GM12878 (cell line): ENCODE data around the gene PTPRD. TPM values are rescaled to one million over a fixed set of nuclear protein-coding genes. Genes with fewer than 3 reads are reported as not detected.

Source experiments
- ATAC-seq: fragments of 200-7000 bp; cut with Tn5 transposase; 3 replicates; pipeline ENCODE4 v1.9.1; 2020; ENCODE audit warnings: mild to moderate bottlenecking, moderate library complexity
- BruUV-seq: library from RNA; stranded (reverse); fragments of 400-500 nt; replicated peaks from 2 replicates; lab custom pipeline; 2021; lab: Mats Ljungman, UMichigan
- CTCF ChIA-PET: fragments of 300-600 bp; sonication (Branson Sonifier 250); formaldehyde crosslinking; extraction: SDS; loops from one replicate; lab custom pipeline; 2021; ENCODE audit warnings: inconsistent platforms; lab: Yijun Ruan, JAX
- POLR2A ChIA-PET: fragments of 350-600 bp; formaldehyde crosslinking; extraction: SDS; loops from one replicate; lab custom pipeline; 2021; ENCODE audit warnings: inconsistent platforms; lab: Charles Lee
- RAD21 ChIA-PET: fragments of 300-600 bp; sonication (Branson Sonifier 250); formaldehyde crosslinking; loops from one replicate; lab custom pipeline; 2023; ENCODE audit warnings: antibody characterized with exemption; ENCODE audit not compliant: unreplicated experiment; lab: Charles Lee
- SMC1A ChIA-PET: fragments of 300-600 bp; sonication (Branson Sonifier 250); formaldehyde crosslinking; loops from one replicate; lab custom pipeline; 2023; ENCODE audit not compliant: unreplicated experiment, uncharacterized antibody; lab: Charles Lee
- DNase-seq: peaks from one replicate; pipeline ENCODE4 v3.0.0-alpha.2; 2011; ENCODE audit warnings: low read depth, low spot score
- FAIRE-seq: peaks from 3 replicates; lab custom pipeline; 2011; peaks lifted over from hg19 to GRCh38; lab: Jason Lieb, UNC
- H2AFZ ChIP-seq: 2 replicates; pipeline ENCODE4 v1.6.0; 2011; ENCODE audit warnings: low read depth, low read length, control low read depth; ENCODE audit not compliant: control insufficient read depth
- H3K27ac ChIP-seq: 2 replicates; pipeline ENCODE4 v1.5.1; 2011; ENCODE audit warnings: control low read depth; ENCODE audit not compliant: control insufficient read depth, insufficient read depth
- H3K27me3 ChIP-seq, 2 experiments: replicated peaks in 1 of 2; 2 replicates each; pipeline versions ENCODE4 v1.6.0 to v1.6.1; 2011; ENCODE audit warnings: low read length in 1 of 2; ENCODE audit not compliant: control insufficient read depth in 2 of 2, insufficient read depth in 2 of 2
- H3K36me3 ChIP-seq, 2 experiments: 2 replicates each; pipeline ENCODE4 v1.5.1; 2011; ENCODE audit warnings: low read length in 1 of 2; ENCODE audit not compliant: control insufficient read depth in 2 of 2, insufficient read depth in 2 of 2
- H3K4me1 ChIP-seq: 2 replicates; pipeline ENCODE4 v1.6.1; 2011; ENCODE audit warnings: mild to moderate bottlenecking, low read length, moderate library complexity, mixed read lengths; ENCODE audit not compliant: control insufficient read depth, insufficient read depth
- H3K4me2 ChIP-seq: 2 replicates; pipeline ENCODE4 v1.6.0; 2011; ENCODE audit warnings: control low read depth; ENCODE audit not compliant: control insufficient read depth, insufficient read depth
- H3K4me3 ChIP-seq: fragments of 200-600 bp; sonication (generic); 2 replicates; pipeline ENCODE4 v1.5.1; 2016
- H3K79me2 ChIP-seq: 2 replicates; pipeline ENCODE4 v1.6.0; 2011; ENCODE audit warnings: low read length; ENCODE audit not compliant: control insufficient read depth, insufficient read depth
- H3K9ac ChIP-seq: 2 replicates; pipeline ENCODE4 v1.8.0; 2011; ENCODE audit warnings: low read length, control low read depth, mixed read lengths; ENCODE audit not compliant: control insufficient read depth, insufficient read depth
- H3K9me3 ChIP-seq: replicated peaks from 3 replicates; pipeline ENCODE4 v1.5.1; 2011; ENCODE audit warnings: mild to moderate bottlenecking, low read length; ENCODE audit not compliant: control insufficient read depth, insufficient read depth
- H4K20me1 ChIP-seq: 2 replicates; pipeline ENCODE4 v1.6.0; 2011; ENCODE audit not compliant: control insufficient read depth, insufficient read depth
- EP300 ChIP-seq, 2 experiments: fragments of 150-350 bp in 1 of 2; IDR thresholded peaks; 2 replicates each; pipeline ENCODE4 v1.6.1; 2011 to 2012; ENCODE audit warnings: low read depth in 2 of 2, low read length in 2 of 2, borderline replicate concordance in 1 of 2, improper control_type of control experiment in 1 of 2, inconsistent platforms in 1 of 2; ENCODE audit not compliant: control insufficient read depth in 1 of 2
- IRF4 ChIP-seq: IDR thresholded peaks from 2 replicates; pipeline ENCODE4 v1.6.1; 2011; ENCODE audit warnings: low read depth, low read length
- MAX ChIP-seq: IDR thresholded peaks from 2 replicates; pipeline ENCODE4 v1.6.1; 2012; ENCODE audit warnings: low read depth, low read length, improper control_type of control experiment
- MTA2 ChIP-seq: fragments of 450-650 bp; IDR thresholded peaks from 2 replicates; pipeline ENCODE4 v1.6.1; 2016; ENCODE audit warnings: low read depth, mild to moderate bottlenecking, moderate library complexity
- POLR2A ChIP-seq: IDR thresholded peaks from 2 replicates; pipeline ENCODE4 v1.6.1; 2011; ENCODE audit warnings: low read depth, mild to moderate bottlenecking, low read length
- POLR2AphosphoS2 ChIP-seq: IDR thresholded peaks from 2 replicates; pipeline ENCODE4 v1.6.1; 2011; ENCODE audit warnings: low read depth, mild to moderate bottlenecking, low read length, improper control_type of control experiment, moderate library complexity
- PRDM15 ChIP-seq: fragments of 450-650 bp; formaldehyde crosslinking; IDR thresholded peaks from 2 replicates; pipeline ENCODE4 v1.4.0; 2020; ENCODE audit warnings: mild to moderate bottlenecking, moderate library complexity
- RAD51 ChIP-seq: fragments of 450-650 bp; IDR thresholded peaks from 2 replicates; pipeline ENCODE4 v1.6.1; 2016; ENCODE audit warnings: moderate library complexity, mild to moderate bottlenecking, inconsistent platforms
- RUNX3 ChIP-seq: IDR thresholded peaks from 2 replicates; pipeline ENCODE4 v1.6.1; 2012; ENCODE audit warnings: low read length, inconsistent platforms
- SUZ12 ChIP-seq: fragments of 200-600 bp; sonication (generic); IDR thresholded peaks from one replicate; pipeline ENCODE4 v1.6.1; 2018; ENCODE audit warnings: antibody characterized with exemption, mild to moderate bottlenecking; ENCODE audit not compliant: unreplicated experiment
- TBL1XR1 ChIP-seq: IDR thresholded peaks from 2 replicates; pipeline ENCODE4 v1.6.1; 2012; ENCODE audit warnings: low read depth, low read length, improper control_type of control experiment
- ZSCAN29 ChIP-seq: fragments of 450-650 bp; IDR thresholded peaks from 2 replicates; pipeline ENCODE4 v1.6.1; 2017; ENCODE audit warnings: mild to moderate bottlenecking, moderate library complexity
- WGBS: methylation state at CpG from one replicate; pipeline ENCODE4 v1.1.6; 2016; ENCODE audit warnings: low lambda C conversion rate; ENCODE audit not compliant: insufficient replicate concordance, insufficient coverage; ENCODE audit errors: missing lambda C conversion rate; 5-methylcytosine and 5-hydroxymethylcytosine counted together
- in situ Hi-C: fragments of 300-500 bp; cut with MboI; formaldehyde crosslinking; loops from 9 replicates; pipeline ENCODE4 v1.14.3; 2018; ENCODE audit warnings: mixed read lengths
- intact Hi-C: fragments of 100-400 bp; cut with micrococcal nuclease; formaldehyde crosslinking; loops from one replicate; pipeline ENCODE4 v1.14.2; 2022; ENCODE audit not compliant: unreplicated experiment
- polyA plus RNA-seq, 11 experiments: library from polyadenylated mRNA; depleted of rRNA in 4 of 11; unstranded in 6 of 11; stranded (reverse) in 5 of 11; fragments of >200 nt; fragmentation: Nextera tagmentation in 4 of 11; fragmentation: Illumina TruSeq in 1 of 11; extraction: Ambion mirVana in 4 of 11; extraction: Trizol in 1 of 11; gene quantifications; 1 replicate in 1 of 11; 2 replicates in 10 of 11; pipeline versions ENCODE4 v1.2.1 to v1.2.3, GENCODE V29; 2011 to 2016; ENCODE audit warnings: inconsistent platforms in 2 of 11, missing spikeins in 2 of 11, low read depth in 1 of 11
- total RNA-seq, 4 experiments: library from RNA; depleted of rRNA in 3 of 4; stranded (reverse); fragments of >200 nt in 3 of 4; fragmentation: Illumina TruSeq in 1 of 4; extraction: Trizol in 1 of 4; gene quantifications; 2 replicates each; pipeline versions ENCODE4 v1.2.1 to v1.2.3, GENCODE V29; 2013 to 2021
- TF ChIP-seq, protein P1 (sequence below): fragments of 450-650 bp; IDR thresholded peaks from 2 replicates; pipeline ENCODE4 v1.6.1; 2018; ENCODE audit warnings: borderline replicate concordance, mild to moderate bottlenecking; ENCODE audit not compliant: partially characterized antibody

The PTPRD gene
- total and polyA plus RNA-seq, 10 of the 15 experiments (the other 5 are each of a cell fraction or from before 2014, with no cell fraction given) = under 0.01 to 0.05 (median 0.01) TPM; not detected in 7

DNA sequence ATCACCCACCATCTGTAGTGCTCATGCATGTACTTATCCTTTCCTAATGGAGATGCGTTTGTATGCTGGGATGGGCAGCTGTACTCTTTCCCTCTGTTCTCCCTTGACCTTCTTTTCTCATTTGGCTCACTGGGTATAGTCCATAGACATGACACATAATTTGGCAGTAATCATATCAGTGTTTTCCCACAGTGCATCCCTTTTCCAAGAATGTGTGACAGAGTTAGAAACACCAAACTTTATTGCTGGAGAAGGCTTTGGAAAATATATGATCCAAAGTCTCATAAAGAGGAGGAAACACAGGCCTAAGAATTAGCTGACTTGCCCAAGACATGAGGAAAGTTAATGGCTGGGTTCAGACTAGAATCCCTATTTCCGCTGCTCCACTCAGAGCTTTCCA, 1579.8 kb downstream of the PTPRD start:
- SMC1A ChIA-PET = no interaction called here
- RAD21 ChIA-PET = no interaction called here
- Histone ChIP-seq H3K9me3 (no peaks in the 10 kb centered on the region), H2AFZ (no peak overlapping the region), H3K27me3 (no peaks in the 10 kb centered on the region), H3K79me2 (no peaks in the 10 kb centered on the region), H3K4me1 (no peaks in the 10 kb centered on the region), H3K4me3 (no peak overlapping the region), H4K20me1 (no peaks in the 10 kb centered on the region), H3K36me3 (no peaks in the 10 kb centered on the region), H3K27ac (no peak overlapping the region), H3K4me2 (no peak overlapping the region), H3K9ac (no peak overlapping the region)
- POLR2A ChIA-PET = no interaction called here
- intact Hi-C loops (no loop called here), in situ Hi-C loops (no loop called here)
- 24% methylated on average over 2 of the region's 2 CpGs for WGBS
- BruUV-seq = no TSS peak
- CTCF ChIA-PET = no interaction called here
- TF ChIP-seq, protein P1, sequence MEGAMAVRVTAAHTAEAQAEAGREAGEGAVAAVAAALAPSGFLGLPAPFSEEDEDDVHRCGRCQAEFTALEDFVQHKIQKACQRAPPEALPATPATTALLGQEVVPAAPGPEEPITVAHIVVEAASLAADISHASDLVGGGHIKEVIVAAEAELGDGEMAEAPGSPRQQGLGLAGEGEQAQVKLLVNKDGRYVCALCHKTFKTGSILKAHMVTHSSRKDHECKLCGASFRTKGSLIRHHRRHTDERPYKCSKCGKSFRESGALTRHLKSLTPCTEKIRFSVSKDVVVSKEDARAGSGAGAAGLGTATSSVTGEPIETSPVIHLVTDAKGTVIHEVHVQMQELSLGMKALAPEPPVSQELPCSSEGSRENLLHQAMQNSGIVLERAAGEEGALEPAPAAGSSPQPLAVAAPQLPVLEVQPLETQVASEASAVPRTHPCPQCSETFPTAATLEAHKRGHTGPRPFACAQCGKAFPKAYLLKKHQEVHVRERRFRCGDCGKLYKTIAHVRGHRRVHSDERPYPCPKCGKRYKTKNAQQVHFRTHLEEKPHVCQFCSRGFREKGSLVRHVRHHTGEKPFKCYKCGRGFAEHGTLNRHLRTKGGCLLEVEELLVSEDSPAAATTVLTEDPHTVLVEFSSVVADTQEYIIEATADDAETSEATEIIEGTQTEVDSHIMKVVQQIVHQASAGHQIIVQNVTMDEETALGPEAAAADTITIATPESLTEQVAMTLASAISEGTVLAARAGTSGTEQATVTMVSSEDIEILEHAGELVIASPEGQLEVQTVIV = no peak
- TF ChIP-seq PRDM15 (CRISPR knock-in tag) (no peak), EP300 (IDR thresholded peaks at IDR 0.05; ENCODE audit: borderline replicate concordance in 1 of 2, control insufficient read depth in 1 of 2, low read depth in 2 of 2, low read length in 2 of 2) (no peak), MAX (no peak), POLR2AphosphoS2 (no peak), SUZ12 (no peak), RAD51 (no peak), TBL1XR1 (no peak), POLR2A (no peak), IRF4 (no peak), RUNX3 (no peak), MTA2 (no peak), ZSCAN29 (no peak)
- FAIRE-seq (no peak), ATAC-seq (no peak), DNase-seq (no peak)
